H9 (cell line): ENCODE results near the gene SIAH2. TPM values are rescaled to one million over a fixed set of nuclear protein-coding genes. Genes with fewer than 3 reads are reported as not detected.

Experiments
- DNase-seq: peaks from one replicate; pipeline ENCODE4 v3.0.0-alpha.2; 2017
- H2AFZ ChIP-seq: one replicate; pipeline ENCODE4 v1.6.1; 2013; ENCODE audit warnings: mild to moderate bottlenecking, low read length, control low read depth, moderate library complexity
- H2AK5ac ChIP-seq: 2 replicates; pipeline ENCODE4 v1.6.1; 2013; ENCODE audit warnings: low read length, control low read depth, mixed read lengths; ENCODE audit not compliant: insufficient read length
- H2BK120ac ChIP-seq: one replicate; pipeline ENCODE4 v1.6.1; 2013; ENCODE audit warnings: low read depth, mild to moderate bottlenecking, low read length, control low read depth, inconsistent platforms; ENCODE audit not compliant: poor library complexity, severe bottlenecking
- H2BK12ac ChIP-seq: 2 replicates; pipeline ENCODE4 v1.6.1; 2013; ENCODE audit warnings: low read length, control low read depth, mixed read lengths, low read depth; ENCODE audit not compliant: insufficient read length
- H2BK15ac ChIP-seq: 2 replicates; pipeline ENCODE4 v1.6.1; 2013; ENCODE audit warnings: low read depth, low read length, control low read depth
- H2BK20ac ChIP-seq: one replicate; pipeline ENCODE4 v1.6.1; 2013; ENCODE audit warnings: low read depth, mild to moderate bottlenecking, low read length, control low read depth, inconsistent platforms; ENCODE audit not compliant: poor library complexity, severe bottlenecking
- H2BK5ac ChIP-seq: 2 replicates; pipeline ENCODE4 v1.6.1; 2013; ENCODE audit warnings: low read length, control low read depth, mixed read lengths; ENCODE audit not compliant: insufficient read length
- H3K14ac ChIP-seq: 2 replicates; pipeline ENCODE4 v1.6.1; 2013; ENCODE audit warnings: low read length, control low read depth; ENCODE audit not compliant: insufficient read depth
- H3K18ac ChIP-seq: 2 replicates; pipeline ENCODE4 v1.6.1; 2013; ENCODE audit warnings: low read depth, mild to moderate bottlenecking, mixed read lengths, low read length, control low read depth; ENCODE audit not compliant: insufficient read length
- H3K23ac ChIP-seq: 2 replicates; pipeline ENCODE4 v1.6.1; 2013; ENCODE audit warnings: low read length, control low read depth, mixed read lengths, low read depth; ENCODE audit not compliant: insufficient read length
- H3K23me2 ChIP-seq: 2 replicates; pipeline ENCODE4 v1.6.1; 2013; ENCODE audit warnings: low read depth, mild to moderate bottlenecking, mixed read lengths, low read length, control low read depth; ENCODE audit not compliant: insufficient read length, poor library complexity, severe bottlenecking
- H3K27ac ChIP-seq: 2 replicates; pipeline ENCODE4 v1.5.1; 2013; ENCODE audit warnings: low read length, control low read depth, mixed read lengths, low read depth; ENCODE audit not compliant: insufficient read length
- H3K27me3 ChIP-seq: 2 replicates; pipeline ENCODE4 v1.6.1; 2013; ENCODE audit warnings: low read length, control low read depth, inconsistent platforms; ENCODE audit not compliant: insufficient read depth
- H3K4ac ChIP-seq: 2 replicates; pipeline ENCODE4 v1.6.1; 2013; ENCODE audit warnings: low read depth, mild to moderate bottlenecking, control low read depth, inconsistent platforms, low read length, moderate library complexity
- H3K4me1 ChIP-seq: 2 replicates; pipeline ENCODE4 v1.6.1; 2013; ENCODE audit warnings: low read length, control low read depth, inconsistent platforms; ENCODE audit not compliant: insufficient read depth
- H3K4me2 ChIP-seq: 2 replicates; pipeline ENCODE4 v1.6.1; 2013; ENCODE audit warnings: low read length, control low read depth, mixed read lengths; ENCODE audit not compliant: insufficient read length, insufficient read depth
- H3K56ac ChIP-seq: 2 replicates; pipeline ENCODE4 v1.6.1; 2013; ENCODE audit warnings: low read depth, mild to moderate bottlenecking, mixed read lengths, low read length, control low read depth; ENCODE audit not compliant: insufficient read length
- H3K79me1 ChIP-seq: 2 replicates; pipeline ENCODE4 v1.6.1; 2013; ENCODE audit warnings: low read depth, mild to moderate bottlenecking, moderate library complexity, low read length, control low read depth, inconsistent platforms; ENCODE audit not compliant: insufficient read depth, poor library complexity, severe bottlenecking
- H3K79me2 ChIP-seq: 2 replicates; pipeline ENCODE4 v1.6.1; 2013; ENCODE audit warnings: low read length, control low read depth, inconsistent platforms; ENCODE audit not compliant: insufficient read depth
- H3K9ac ChIP-seq: 2 replicates; pipeline ENCODE4 v1.6.1; 2013; ENCODE audit warnings: low read length, control low read depth, mixed read lengths; ENCODE audit not compliant: insufficient read length; ENCODE audit errors: extremely low read depth
- H3K9me3 ChIP-seq: one replicate; pipeline ENCODE4 v1.6.1; 2013; ENCODE audit warnings: low read depth, low read length, inconsistent platforms; ENCODE audit not compliant: control insufficient read depth
- H3T11ph ChIP-seq: one replicate; pipeline ENCODE4 v1.6.1; 2013; ENCODE audit warnings: mild to moderate bottlenecking, low read length, control low read depth, inconsistent platforms
- H4K20me1 ChIP-seq: one replicate; pipeline ENCODE4 v1.6.1; 2013; ENCODE audit not compliant: control insufficient read depth, insufficient read length, insufficient read depth
- H4K5ac ChIP-seq: 2 replicates; pipeline ENCODE4 v1.6.1; 2013; ENCODE audit warnings: low read depth, mild to moderate bottlenecking, mixed read lengths, low read length, control low read depth; ENCODE audit not compliant: insufficient read length
- H4K8ac ChIP-seq: replicated peaks from 2 replicates; pipeline ENCODE4 v1.6.1; 2013; ENCODE audit warnings: low read length, control low read depth, mixed read lengths, low read depth; ENCODE audit not compliant: insufficient read length
- H4K91ac ChIP-seq: 2 replicates; pipeline ENCODE4 v1.6.1; 2013; ENCODE audit warnings: low read depth, mild to moderate bottlenecking, moderate library complexity, mixed read lengths, low read length, control low read depth; ENCODE audit not compliant: insufficient read length
- H3K27ac Mint-ChIP-seq, 3 experiments: 2 replicates in 2 of 3; 3 replicates in 1 of 3; pipeline ENCODE4 v1.8.0; 2020 to 2021; ENCODE audit warnings: mixed read lengths in 3 of 3, mild to moderate bottlenecking in 1 of 3, moderate library complexity in 1 of 3
- H3K27me3 Mint-ChIP-seq: 2 replicates; pipeline ENCODE4 v1.8.0; 2021; ENCODE audit warnings: low read depth, mild to moderate bottlenecking, moderate library complexity, mixed read lengths
- H3K36me3 Mint-ChIP-seq, 3 experiments: 2 replicates in 2 of 3; 3 replicates in 1 of 3; pipeline ENCODE4 v1.8.0; 2020 to 2021; ENCODE audit warnings: low read depth in 3 of 3, mixed read lengths in 3 of 3; ENCODE audit not compliant: insufficient read depth in 1 of 3
- H3K4me1 Mint-ChIP-seq, 2 experiments: 2 replicates each; pipeline ENCODE4 v1.8.0; 2020; ENCODE audit warnings: mixed read lengths in 2 of 2
- H3K4me3 Mint-ChIP-seq, 2 experiments: 2 replicates in 1 of 2; 3 replicates in 1 of 2; pipeline ENCODE4 v1.8.0; 2020 to 2021; ENCODE audit warnings: mild to moderate bottlenecking in 2 of 2, mixed read lengths in 2 of 2, moderate library complexity in 1 of 2
- H3K9me3 Mint-ChIP-seq, 2 experiments: 2 replicates in 1 of 2; 3 replicates in 1 of 2; pipeline ENCODE4 v1.8.0; 2020; ENCODE audit warnings: mild to moderate bottlenecking in 2 of 2, mixed read lengths in 2 of 2, moderate library complexity in 1 of 2
- WGBS: extraction: QIAGEN DNeasy Blood & Tissue Kit; methylation state at CpG from one replicate; pipeline ENCODE4 v1.1.7; 2013; ENCODE audit warnings: missing lambda C conversion rate, low lambda C conversion rate, mixed read lengths; ENCODE audit not compliant: insufficient read length; ENCODE audit errors: extremely low coverage; 5-methylcytosine and 5-hydroxymethylcytosine counted together
- total RNA-seq: library from RNA; stranded (reverse); gene quantifications from 2 replicates; pipeline ENCODE4 v1.2.1, GENCODE V29; 2021
- TF ChIP-seq, protein P1 (sequence below): fragments of 200-600 bp; sonication (generic); conservative IDR thresholded peaks from 3 replicates; pipeline ENCODE4 v1.8.0; 2021; ENCODE audit warnings: antibody characterized with exemption, mild to moderate bottlenecking

The SIAH2 gene
- total RNA-seq, 1 experiment from 2014 or later, result 17.4 TPM

DNA sequence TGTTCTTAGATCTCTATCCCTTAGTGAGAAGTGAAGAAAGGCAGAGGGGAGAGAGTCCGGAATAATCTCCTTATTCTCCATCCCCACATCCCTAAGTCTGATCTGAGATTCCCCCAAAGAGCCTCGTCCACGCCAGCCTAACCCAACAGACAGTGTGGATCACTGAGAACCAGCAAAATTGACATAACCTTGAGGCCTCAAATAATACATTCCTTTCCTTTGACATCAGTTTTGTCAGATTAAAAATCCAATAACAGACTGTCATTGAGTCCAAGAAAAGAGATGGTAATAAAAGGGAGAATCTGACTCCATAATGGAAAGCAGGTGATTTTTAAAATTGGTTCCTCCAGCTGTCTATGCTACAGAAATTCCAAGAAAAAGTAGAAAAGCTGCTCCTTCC, 7.7 kb upstream of the SIAH2 start:
- no peaks in the 10 kb centered on the region for H4K20me1 ChIP-seq
- H4K91ac ChIP-seq, result no peak overlapping the region
- Mint-ChIP-seq H3K4me1 (peaks cover 10 to 11% of the 10 kb centered on the region in 2 experiments), H3K27ac (no peak overlapping the region), H3K9me3 (no peaks in the 10 kb centered on the region), H3K27me3 (peaks cover 3% of the 10 kb centered on the region), H3K36me3 (no peaks in the 10 kb centered on the region), H3K4me3 (no peak overlapping the region)
- no peak overlapping the region for H2BK20ac ChIP-seq
- H3K4ac ChIP-seq, result no peak overlapping the region
- WGBS, result no CpG with 5 or more reads among the region's 3 CpGs
- H2BK15ac ChIP-seq, result no peak overlapping the region
- no peaks in the 10 kb centered on the region for H3K27me3 ChIP-seq
- no peak overlapping the region for H4K5ac ChIP-seq
- no peak overlapping the region for H2BK12ac ChIP-seq
- no peak overlapping the region for H3K27ac ChIP-seq
- H3K9me3 ChIP-seq, result no peaks in the 10 kb centered on the region
- no peaks in the 10 kb centered on the region for H3K79me1 ChIP-seq
- H3T11ph ChIP-seq, result no peak overlapping the region
- no peak overlapping the region for H2BK120ac ChIP-seq
- TF ChIP-seq, protein P1, sequence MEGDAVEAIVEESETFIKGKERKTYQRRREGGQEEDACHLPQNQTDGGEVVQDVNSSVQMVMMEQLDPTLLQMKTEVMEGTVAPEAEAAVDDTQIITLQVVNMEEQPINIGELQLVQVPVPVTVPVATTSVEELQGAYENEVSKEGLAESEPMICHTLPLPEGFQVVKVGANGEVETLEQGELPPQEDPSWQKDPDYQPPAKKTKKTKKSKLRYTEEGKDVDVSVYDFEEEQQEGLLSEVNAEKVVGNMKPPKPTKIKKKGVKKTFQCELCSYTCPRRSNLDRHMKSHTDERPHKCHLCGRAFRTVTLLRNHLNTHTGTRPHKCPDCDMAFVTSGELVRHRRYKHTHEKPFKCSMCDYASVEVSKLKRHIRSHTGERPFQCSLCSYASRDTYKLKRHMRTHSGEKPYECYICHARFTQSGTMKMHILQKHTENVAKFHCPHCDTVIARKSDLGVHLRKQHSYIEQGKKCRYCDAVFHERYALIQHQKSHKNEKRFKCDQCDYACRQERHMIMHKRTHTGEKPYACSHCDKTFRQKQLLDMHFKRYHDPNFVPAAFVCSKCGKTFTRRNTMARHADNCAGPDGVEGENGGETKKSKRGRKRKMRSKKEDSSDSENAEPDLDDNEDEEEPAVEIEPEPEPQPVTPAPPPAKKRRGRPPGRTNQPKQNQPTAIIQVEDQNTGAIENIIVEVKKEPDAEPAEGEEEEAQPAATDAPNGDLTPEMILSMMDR, result no peak
- H3K4me2 ChIP-seq, result no peak overlapping the region
- no peaks in the 10 kb centered on the region for H3K79me2 ChIP-seq
- H2AFZ ChIP-seq, result no peak overlapping the region
- H4K8ac ChIP-seq, result no peak overlapping the region
- H3K23me2 ChIP-seq, result no peaks in the 10 kb centered on the region
- no peak overlapping the region for H3K9ac ChIP-seq
- H3K56ac ChIP-seq, result no peak overlapping the region
- H3K14ac ChIP-seq, result no peak overlapping the region
- no peak overlapping the region for H3K18ac ChIP-seq
- DNase-seq, result no peak
- H3K4me1 ChIP-seq, result peaks cover 5% of the 10 kb centered on the region; the same call in 1 of the 2 replicates
- no peak overlapping the region for H2AK5ac ChIP-seq
- no peak overlapping the region for H2BK5ac ChIP-seq
- no peak overlapping the region for H3K23ac ChIP-seq
